ENCODE results near the gene MAD1L1. TPM values are rescaled to one million over a fixed set of nuclear protein-coding genes. Genes with fewer than 3 reads are reported as not detected.

Gene MAD1L1
- total and polyA plus RNA-seq, 2 donors (not counting 1 experiment from before 2014, with no cell fraction given), result 9.8 to 29.4 TPM

- Histone ChIP-seq H3K9ac (ENCODE audit: insufficient read depth, low read length) (no peak overlapping the region), H3K9me3 (ENCODE audit: control insufficient read depth, insufficient read depth, low read depth, low read length) (no peaks in the 10 kb centered on the region), H3K4me2 (ENCODE audit: extremely low read depth, insufficient read depth, low read length) (no peak overlapping the region), H2AFZ (ENCODE audit: low read length) (no peak overlapping the region), H3K36me3 (ENCODE audit: control insufficient read depth, insufficient read depth, low read length) (no peaks in the 10 kb centered on the region), H3K79me2 (ENCODE audit: control insufficient read depth, insufficient read depth, low read length) (no peaks in the 10 kb centered on the region), H4K20me1 (ENCODE audit: control insufficient read depth, extremely low read depth, insufficient read depth, low read length) (no peaks in the 10 kb centered on the region), H3K27ac (ENCODE audit: insufficient read depth, low read length) (no peak overlapping the region), H3K4me3 (replicated peaks in 1 of 4; ENCODE audit: control extremely low read depth in 1 of 4, insufficient read depth in 1 of 4, low read depth in 3 of 4, low read length in 4 of 4) (no peak overlapping the region), H3K27me3 (ENCODE audit: control insufficient read depth, insufficient read depth, low read length) (no peaks in the 10 kb centered on the region), H3K4me1 (ENCODE audit: control insufficient read depth, extremely low read depth, insufficient read depth, low read length) (no peaks in the 10 kb centered on the region)
- DNase-seq (ENCODE audit: low read depth in 2 of 2), result no peak
- TF ChIP-seq CTCF (conservative IDR thresholded peaks at IDR 0.05 in 1 of 2, IDR thresholded peaks at IDR 0.05 in 1 of 2; ENCODE audit: low read depth in 1 of 2, low read length in 2 of 2), result no peak
- no peak for TF ChIP-seq EZH2 (IDR thresholded peaks at IDR 0.05; ENCODE audit: low read length, missing control alignments)
These were observed 47.0 kb downstream of the MAD1L1 start for GRCh38 chr7:2185715-2186114.

- no peaks in the 10 kb centered on the region for H3K36me3 ChIP-seq (ENCODE audit: control insufficient read depth, insufficient read depth, low read length)
- H3K79me2 ChIP-seq (ENCODE audit: control insufficient read depth, insufficient read depth, low read length), result no peaks in the 10 kb centered on the region
- DNase-seq (ENCODE audit: low read depth in 2 of 2), result no peak
- no peak overlapping the region for H3K4me3 ChIP-seq (replicated peaks in 1 of 4; ENCODE audit: control extremely low read depth in 1 of 4, insufficient read depth in 1 of 4, low read depth in 3 of 4, low read length in 4 of 4)
- H4K20me1 ChIP-seq (ENCODE audit: control insufficient read depth, extremely low read depth, insufficient read depth, low read length), result no peaks in the 10 kb centered on the region
- H3K9me3 ChIP-seq (ENCODE audit: control insufficient read depth, insufficient read depth, low read depth, low read length), result no peaks in the 10 kb centered on the region
- TF ChIP-seq EZH2 (IDR thresholded peaks at IDR 0.05; ENCODE audit: low read length, missing control alignments) (no peak), CTCF (conservative IDR thresholded peaks at IDR 0.05 in 1 of 2, IDR thresholded peaks at IDR 0.05 in 1 of 2; ENCODE audit: low read depth in 1 of 2, low read length in 2 of 2) (no peak)
- H3K4me2 ChIP-seq (ENCODE audit: extremely low read depth, insufficient read depth, low read length), result no peak overlapping the region
- no peaks in the 10 kb centered on the region for H3K27me3 ChIP-seq (ENCODE audit: control insufficient read depth, insufficient read depth, low read length)
- no peak overlapping the region for H3K27ac ChIP-seq (ENCODE audit: insufficient read depth, low read length)
- H2AFZ ChIP-seq (ENCODE audit: low read length), result no peak overlapping the region
- no peaks in the 10 kb centered on the region for H3K4me1 ChIP-seq (ENCODE audit: control insufficient read depth, extremely low read depth, insufficient read depth, low read length)
- H3K9ac ChIP-seq (ENCODE audit: insufficient read depth, low read length), result no peak overlapping the region
These were observed 50.3 kb downstream of the MAD1L1 start for GRCh38 chr7:2182461-2182860.

GRCh38 chr7:2181077-2181854, 51.5 kb downstream of the MAD1L1 start:
- Histone ChIP-seq H2AFZ (ENCODE audit: low read length) (no peak overlapping the region), H3K27me3 (ENCODE audit: control insufficient read depth, insufficient read depth, low read length) (no peaks in the 10 kb centered on the region), H3K4me1 (ENCODE audit: control insufficient read depth, extremely low read depth, insufficient read depth, low read length) (no peaks in the 10 kb centered on the region), H3K79me2 (ENCODE audit: control insufficient read depth, insufficient read depth, low read length) (no peaks in the 10 kb centered on the region), H3K4me3 (replicated peaks in 1 of 4; ENCODE audit: control extremely low read depth in 1 of 4, insufficient read depth in 1 of 4, low read depth in 3 of 4, low read length in 4 of 4) (no peak overlapping the region), H3K36me3 (ENCODE audit: control insufficient read depth, insufficient read depth, low read length) (no peaks in the 10 kb centered on the region), H3K9me3 (ENCODE audit: control insufficient read depth, insufficient read depth, low read depth, low read length) (no peaks in the 10 kb centered on the region), H3K4me2 (ENCODE audit: extremely low read depth, insufficient read depth, low read length) (no peak overlapping the region), H3K9ac (ENCODE audit: insufficient read depth, low read length) (no peak overlapping the region), H3K27ac (ENCODE audit: insufficient read depth, low read length) (no peak overlapping the region), H4K20me1 (ENCODE audit: control insufficient read depth, extremely low read depth, insufficient read depth, low read length) (no peaks in the 10 kb centered on the region)
- TF ChIP-seq CTCF (conservative IDR thresholded peaks at IDR 0.05 in 1 of 2, IDR thresholded peaks at IDR 0.05 in 1 of 2; ENCODE audit: low read depth in 1 of 2, low read length in 2 of 2), result no peak
- TF ChIP-seq EZH2 (IDR thresholded peaks at IDR 0.05; ENCODE audit: low read length, missing control alignments), result no peak
- no peak for DNase-seq (ENCODE audit: low read depth in 2 of 2)

All from fibroblast of lung (primary cell).